Osteoblast (primary cell): ENCODE measurements around the gene SULT2B1. TPM values are rescaled to one million over a fixed set of nuclear protein-coding genes. Genes with fewer than 3 reads are reported as not detected.
A peak's percentile ranks its signal among the peaks of the same experiment; 100 is the strongest.

Experiments used
- DNase-seq: peaks from one replicate; pipeline ENCODE4 v3.0.0; 2011; ENCODE audit warnings: low spot score, mixed read lengths; ENCODE audit not compliant: insufficient read length; ENCODE audit errors: missing footprints
- H2AFZ ChIP-seq: 2 replicates; pipeline ENCODE4 v1.6.0; 2011; ENCODE audit warnings: mild to moderate bottlenecking, low read length
- H3K27ac ChIP-seq: 2 replicates; pipeline ENCODE4 v1.5.1; 2011; ENCODE audit warnings: mild to moderate bottlenecking, low read depth, low read length, moderate library complexity
- H3K27me3 ChIP-seq: 2 replicates; pipeline ENCODE4 v1.6.0; 2012; ENCODE audit warnings: mild to moderate bottlenecking, control low read depth, inconsistent platforms, low read length, moderate library complexity; ENCODE audit not compliant: insufficient read depth
- H3K36me3 ChIP-seq: 2 replicates; pipeline ENCODE4 v1.5.1; 2011; ENCODE audit warnings: mild to moderate bottlenecking, low read length, control low read depth, moderate library complexity; ENCODE audit not compliant: insufficient read depth
- H3K4me1 ChIP-seq: 2 replicates; pipeline ENCODE4 v1.5.1; 2011; ENCODE audit warnings: mild to moderate bottlenecking, low read length, control low read depth, moderate library complexity; ENCODE audit not compliant: insufficient read depth
- H3K4me2 ChIP-seq: 2 replicates; pipeline ENCODE4 v1.6.0; 2011; ENCODE audit warnings: mild to moderate bottlenecking, low read length; ENCODE audit not compliant: insufficient read depth
- H3K4me3 ChIP-seq: fragments of 200-600 bp; sonication (generic); 3 replicates; pipeline ENCODE4 v1.5.1; 2012; ENCODE audit warnings: mild to moderate bottlenecking, low read length, inconsistent platforms; ENCODE audit not compliant: insufficient read depth
- H3K79me2 ChIP-seq: 2 replicates; pipeline ENCODE4 v1.6.0; 2012; ENCODE audit warnings: mild to moderate bottlenecking, low read length, control low read depth, inconsistent platforms; ENCODE audit not compliant: insufficient read depth
- H3K9me3 ChIP-seq: 2 replicates; pipeline ENCODE4 v1.5.1; 2011; ENCODE audit warnings: low read depth, low read length, control low read depth
- H4K20me1 ChIP-seq: 2 replicates; pipeline ENCODE4 v1.6.0; 2012; ENCODE audit warnings: mild to moderate bottlenecking, low read length, control low read depth; ENCODE audit not compliant: insufficient read depth
- CTCF ChIP-seq: IDR thresholded peaks from 2 replicates; pipeline ENCODE4 v1.5.1; 2011; ENCODE audit warnings: mild to moderate bottlenecking, low read depth, low read length, moderate library complexity; ENCODE audit errors: extremely low read depth
- total RNA-seq: library from RNA; depleted of rRNA; stranded (reverse); fragments of >200 nt; gene quantifications from 2 replicates; pipeline ENCODE4 v1.2.3, GENCODE V29; 2012

SULT2B1 gene
- total RNA-seq, 1 donor = under 0.01 TPM

- TF ChIP-seq CTCF = no peak
- Histone ChIP-seq H3K4me3 (no peak overlapping the region), H3K27me3 (no peaks in the 10 kb centered on the region), H3K4me1 (peaks cover 5% of the 10 kb centered on the region), H2AFZ (no peak overlapping the region), H4K20me1 (peaks cover 20% of the 10 kb centered on the region), H3K79me2 (peaks cover 15% of the 10 kb centered on the region), H3K9me3 (no peaks in the 10 kb centered on the region), H3K27ac (no peak overlapping the region), H3K4me2 (no peak overlapping the region), H3K36me3 (peaks cover 22% of the 10 kb centered on the region)
- DNase-seq = no peak
Measured at GRCh38 chr19:48611872-48612271, 59.9 kb downstream of the SULT2B1 start.

- TF ChIP-seq CTCF = no peak
- Histone ChIP-seq H3K4me1 (peaks cover 15% of the 10 kb centered on the region), H3K4me3 (no peak overlapping the region), H3K9me3 (no peaks in the 10 kb centered on the region), H2AFZ (no peak overlapping the region), H4K20me1 (peaks cover 34% of the 10 kb centered on the region), H3K4me2 (no peak overlapping the region), H3K27me3 (no peaks in the 10 kb centered on the region), H3K36me3 (peaks cover 32% of the 10 kb centered on the region), H3K79me2 (peaks cover 29% of the 10 kb centered on the region), H3K27ac (no peak overlapping the region)
- peak; percentile 77 for DNase-seq
Measured at GRCh38 chr19:48613024-48613851, 61.3 kb downstream of the SULT2B1 start.

- no peak for DNase-seq
- Histone ChIP-seq H3K4me3 (no peak overlapping the region), H3K27me3 (no peaks in the 10 kb centered on the region), H2AFZ (no peak overlapping the region), H4K20me1 (peaks cover 41% of the 10 kb centered on the region), H3K36me3 (peaks cover 32% of the 10 kb centered on the region), H3K4me1 (peaks cover 15% of the 10 kb centered on the region), H3K27ac (no peak overlapping the region), H3K9me3 (no peaks in the 10 kb centered on the region), H3K79me2 (peaks cover 36% of the 10 kb centered on the region), H3K4me2 (no peak overlapping the region)
- TF ChIP-seq CTCF = no peak
Measured at GRCh38 chr19:48613852-48614435, 62.0 kb downstream of the SULT2B1 start.
